ENCODE results near the gene SPATA31D1. TPM values are rescaled to one million over a fixed set of nuclear protein-coding genes. Genes with fewer than 3 reads are reported as not detected.
A peak's percentile ranks its signal among the peaks of the same experiment; 100 is the strongest.
"Not testable (repeated sequence)": the region's sequence is repeated elsewhere in the genome, so short reads cannot be mapped to it uniquely, and the experiment has no call there.

The SPATA31D1 gene
- polyA plus RNA-seq (2013, experiment 1 of 2; ENCODE audit: insufficient read length), result not detected
- polyA plus RNA-seq (2013, experiment 2 of 2; ENCODE audit: insufficient read length), result not detected

DNA sequence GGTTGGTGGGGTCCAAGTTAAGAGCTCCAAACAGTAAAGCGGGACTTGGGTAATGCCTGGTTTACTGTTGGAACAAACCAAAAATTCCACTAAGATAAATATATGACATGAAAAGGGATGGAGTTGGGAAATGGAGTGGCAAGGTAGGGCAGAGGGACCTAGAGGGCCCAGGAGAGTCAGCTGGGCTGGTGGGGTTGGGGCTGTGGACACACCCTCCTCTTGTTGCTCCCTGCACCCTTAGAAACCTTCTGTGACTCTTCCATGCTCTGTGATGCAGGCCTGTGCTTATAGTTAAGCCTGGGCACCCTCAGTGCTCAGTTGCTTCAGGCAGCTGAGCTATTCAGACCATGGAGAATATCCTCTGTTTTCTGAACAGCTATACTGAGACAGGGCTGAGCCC lies at the start of gene SPATA31D1:
Gene SPATA31D1, plus strand, starts transcription at position 301 of the 400 bp plus-strand sequence. Its CDS starts 47 bp downstream, at position 348.
- not testable (repeated sequence) for DNase-seq

DNA sequence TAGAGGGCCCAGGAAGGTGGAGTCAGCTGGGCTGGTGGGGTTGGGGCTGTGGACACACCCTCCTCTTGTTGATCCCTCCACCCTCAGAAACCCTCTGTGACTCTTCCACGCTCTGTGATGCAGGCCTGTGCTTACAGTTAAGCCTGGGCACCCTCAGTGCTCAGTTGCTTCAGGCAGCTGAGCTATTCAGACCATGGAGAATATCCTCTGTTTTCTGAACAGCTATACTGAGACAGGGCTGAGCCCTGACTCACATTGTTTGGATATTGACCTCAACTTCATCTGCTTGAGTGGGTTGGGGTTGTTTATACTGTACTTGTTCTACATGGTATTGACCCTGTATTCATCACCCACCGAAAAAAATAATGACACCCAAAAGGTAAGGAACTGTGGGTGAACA lies 45.2 kb upstream of the SPATA31D1 start, which contains the start of gene SPATA31D3:
Gene SPATA31D3, plus strand, starts transcription at position 108 of the 400 bp plus-strand sequence. Its CDS starts 86 bp downstream, at position 194.
- not testable (repeated sequence) for DNase-seq

DNA sequence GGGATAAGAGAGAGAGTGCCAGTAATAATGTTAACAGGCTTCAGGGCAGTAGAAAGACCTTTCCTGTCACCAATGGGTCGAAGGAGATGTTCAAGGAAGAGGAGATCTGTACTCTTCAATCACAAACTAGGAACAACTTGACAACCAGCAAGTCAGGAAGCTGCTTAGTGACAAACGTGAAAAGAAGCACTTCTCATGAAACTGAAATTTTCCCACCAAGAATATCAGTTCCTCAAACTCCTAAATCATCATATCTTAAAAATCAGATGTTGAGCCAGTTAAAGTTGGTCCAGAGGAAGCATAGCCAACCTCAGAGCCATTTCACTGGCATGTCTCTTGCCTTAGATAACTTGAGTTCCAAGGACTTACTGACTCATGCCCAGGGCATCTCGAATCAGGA lies 39.9 kb upstream of the SPATA31D1 start:
- DNase-seq, result not testable (repeated sequence)

DNA sequence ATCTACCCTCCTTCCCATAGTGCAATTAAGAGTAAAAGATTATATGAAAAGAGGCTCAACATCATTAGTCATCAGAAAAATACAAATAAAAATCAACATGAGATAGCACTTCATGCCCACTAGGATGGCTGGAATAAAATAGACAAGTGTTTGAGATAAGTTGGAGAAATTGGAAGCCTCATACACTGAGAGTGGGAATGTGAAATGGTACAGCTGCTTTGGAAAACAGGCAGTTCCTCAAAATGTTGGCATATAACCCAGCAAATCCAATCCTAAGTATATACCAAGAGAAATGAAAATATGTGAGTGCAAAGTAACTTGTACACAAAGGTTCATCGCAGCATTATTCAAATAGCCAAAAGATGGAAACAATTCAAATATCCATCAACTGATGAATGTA lies 35.5 kb upstream of the SPATA31D1 start:
- no peak for DNase-seq

DNA sequence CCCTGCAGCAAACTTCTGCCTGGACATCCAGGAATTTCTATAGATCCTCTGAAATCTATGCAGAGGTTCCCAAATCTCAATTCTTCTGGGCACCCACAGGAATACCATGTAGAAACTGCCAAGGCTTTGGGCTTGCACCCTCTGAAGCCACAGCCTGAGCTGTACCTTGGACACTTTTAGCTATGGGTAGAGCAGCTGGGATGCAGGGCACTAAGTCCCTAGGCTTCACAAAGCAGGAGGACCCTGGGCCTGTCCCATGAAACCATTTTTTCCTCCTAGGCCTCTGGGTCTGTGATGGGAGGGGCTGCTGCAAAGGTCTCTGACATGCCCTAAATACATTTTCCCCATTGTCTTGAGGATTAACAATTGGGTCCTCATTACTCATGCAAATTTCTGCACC lies 32.9 kb upstream of the SPATA31D1 start:
- no peak for DNase-seq

DNA sequence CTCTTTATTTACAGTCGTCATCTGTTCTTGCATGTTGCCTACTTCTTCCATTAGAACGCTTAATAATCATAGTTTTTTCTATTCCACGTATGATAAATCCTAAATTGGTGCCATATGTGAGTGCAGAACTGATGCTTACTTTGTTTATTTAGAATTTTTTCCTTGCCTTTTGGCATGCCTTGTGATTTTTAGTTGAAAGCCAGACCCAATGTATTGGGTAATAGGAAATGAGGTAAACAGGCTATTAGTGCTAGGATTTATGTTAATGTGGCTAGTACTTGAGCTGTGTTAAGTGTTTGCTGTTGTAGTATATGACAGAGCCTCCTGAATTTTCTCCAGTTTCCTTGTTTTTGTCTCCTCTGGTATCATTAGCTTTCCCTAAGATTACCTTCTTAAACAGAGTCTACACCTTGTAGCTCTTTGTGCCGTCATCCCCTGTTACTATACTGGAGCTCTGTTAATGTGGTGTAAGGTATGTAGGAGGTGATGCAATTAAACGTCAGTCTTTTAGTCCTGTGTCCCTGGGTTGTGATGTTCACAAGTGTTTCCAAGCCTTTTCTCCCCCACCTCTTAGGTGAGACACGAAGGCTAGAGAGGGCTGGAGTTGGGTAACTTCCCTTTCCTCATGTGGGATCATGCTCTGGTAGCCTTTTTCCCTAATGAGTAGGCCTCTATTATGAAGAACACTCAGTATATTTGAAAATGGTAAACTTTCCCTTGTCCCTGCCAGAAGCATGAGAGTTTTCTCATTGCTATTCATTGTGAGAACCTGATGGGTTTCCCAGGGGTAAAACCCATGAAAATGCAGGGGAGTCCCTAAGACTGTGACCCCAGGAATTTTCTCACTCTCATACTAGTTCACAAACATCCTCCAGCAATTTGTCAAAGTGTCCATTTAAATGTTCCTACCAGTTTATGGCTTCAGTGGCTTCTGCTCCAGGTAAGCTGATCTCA lies 24.1 kb upstream of the SPATA31D1 start:
- no peak for DNase-seq

DNA sequence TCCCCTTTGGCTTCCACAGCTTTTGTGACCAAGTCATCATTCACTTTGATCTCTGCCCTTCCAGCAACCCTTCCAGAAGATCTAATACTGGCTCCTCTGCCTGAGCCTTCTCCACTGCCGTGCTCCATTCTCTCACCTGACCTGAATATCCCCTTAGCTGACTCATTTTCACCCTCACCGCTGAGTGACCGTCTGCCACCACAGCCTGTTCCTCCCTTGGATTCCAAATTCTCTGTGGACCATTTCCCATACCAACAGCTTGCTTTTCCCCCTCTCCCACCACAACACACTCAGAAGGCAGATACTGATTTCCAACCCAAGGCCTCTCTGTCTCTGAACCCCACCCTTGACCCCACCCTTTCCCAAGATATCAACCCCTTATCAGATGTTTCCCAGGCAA lies 20.5 kb upstream of the SPATA31D1 start:
- no peak for DNase-seq

DNA sequence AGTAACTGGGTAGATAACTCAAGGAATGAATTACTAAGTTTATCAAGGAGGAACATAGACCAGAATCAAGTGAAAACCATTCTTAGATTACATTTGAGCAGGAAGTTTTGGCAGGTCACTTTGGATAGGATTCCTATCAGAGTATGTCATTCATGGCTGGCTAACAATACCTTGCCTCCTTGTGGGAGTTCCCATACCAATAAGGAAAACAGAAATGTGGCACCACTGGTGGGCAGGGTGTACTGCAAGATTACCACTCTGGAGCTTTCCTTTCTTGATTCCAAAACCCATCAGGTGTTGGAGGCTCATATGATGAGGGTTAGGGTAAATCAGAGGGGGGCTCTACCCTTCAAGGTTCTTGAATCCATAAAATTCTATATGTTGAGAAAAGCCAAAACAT lies 18.6 kb upstream of the SPATA31D1 start:
- no peak for DNase-seq

DNA sequence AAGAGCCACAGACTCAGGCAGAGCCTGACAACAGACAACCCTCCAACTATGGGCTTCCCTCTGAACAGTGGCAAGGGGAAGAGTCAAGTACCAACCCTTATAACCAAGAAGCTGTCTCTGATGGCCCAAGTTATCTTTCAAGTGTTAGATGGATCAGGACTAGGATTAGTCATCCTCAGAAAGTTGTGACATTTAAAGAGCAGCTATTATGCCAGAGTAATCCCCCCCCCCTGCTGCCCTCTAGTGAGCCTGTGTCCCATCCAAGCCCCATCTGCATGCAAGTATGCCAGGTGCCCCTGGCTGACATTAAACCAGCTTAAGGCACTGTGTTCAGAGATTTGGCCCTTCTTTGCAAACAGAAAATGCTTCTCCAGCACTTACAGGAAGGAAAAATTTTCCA lies 16.8 kb upstream of the SPATA31D1 start:
- no peak for DNase-seq

DNA sequence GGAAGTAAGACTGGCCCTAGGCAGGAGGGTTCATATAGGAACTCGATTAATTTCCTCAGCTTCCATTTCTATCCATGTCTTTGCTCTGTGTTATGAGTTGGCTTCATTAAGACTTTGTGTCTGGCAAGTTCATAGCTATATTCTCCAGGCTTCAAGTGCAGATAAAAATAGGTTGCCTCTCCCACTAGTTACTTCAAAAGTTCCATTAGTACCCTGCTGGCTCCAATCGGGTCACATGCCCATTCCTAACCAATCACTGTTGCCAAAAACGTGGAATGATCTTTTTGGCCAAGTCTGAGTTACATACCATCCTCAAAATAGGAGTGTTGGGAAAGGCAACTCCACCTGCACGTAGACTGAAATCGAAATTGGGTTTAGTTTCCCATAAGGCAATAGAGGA lies 13.8 kb upstream of the SPATA31D1 start:
- no peak for DNase-seq

DNA sequence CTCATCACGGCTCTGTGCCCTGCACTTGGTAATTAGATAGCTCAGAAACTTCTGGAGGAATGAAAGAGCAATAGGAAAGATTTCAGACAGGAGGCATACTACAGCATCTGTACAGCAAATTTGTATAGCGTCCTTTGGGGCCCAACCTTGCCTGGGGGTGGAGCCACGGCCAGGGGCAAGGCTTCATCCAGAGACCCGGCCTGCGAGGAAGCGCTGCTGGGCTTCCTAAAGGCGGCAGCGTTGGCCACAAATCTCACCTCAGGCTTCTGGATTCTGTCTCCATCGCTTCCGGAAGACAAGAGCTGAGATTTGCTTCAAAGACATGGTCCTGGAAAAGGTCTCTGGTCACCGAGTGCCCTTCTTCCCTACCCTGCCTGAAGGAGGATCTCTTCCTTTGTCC lies 12.2 kb upstream of the SPATA31D1 start:
- no peak for DNase-seq

DNA sequence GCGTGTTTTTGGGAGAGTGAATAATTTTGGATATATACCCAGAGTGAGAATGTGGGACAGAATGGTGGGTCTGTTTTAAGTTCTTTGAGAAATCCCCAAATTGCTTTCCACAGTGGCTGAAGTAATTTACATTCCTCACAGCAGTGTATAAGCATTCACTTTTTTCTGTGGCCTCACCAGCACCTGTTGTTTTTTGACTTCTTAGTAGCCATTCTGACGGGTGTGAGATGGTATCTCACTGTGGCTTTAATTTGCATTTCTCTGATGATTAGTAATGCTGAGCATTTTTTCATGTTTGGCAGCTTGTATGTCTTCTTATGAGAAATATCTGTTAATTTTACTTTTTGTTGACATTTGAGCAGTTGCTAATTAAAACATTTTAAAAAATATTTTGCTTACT lies 9.4 kb upstream of the SPATA31D1 start:
- no peak for DNase-seq

DNA sequence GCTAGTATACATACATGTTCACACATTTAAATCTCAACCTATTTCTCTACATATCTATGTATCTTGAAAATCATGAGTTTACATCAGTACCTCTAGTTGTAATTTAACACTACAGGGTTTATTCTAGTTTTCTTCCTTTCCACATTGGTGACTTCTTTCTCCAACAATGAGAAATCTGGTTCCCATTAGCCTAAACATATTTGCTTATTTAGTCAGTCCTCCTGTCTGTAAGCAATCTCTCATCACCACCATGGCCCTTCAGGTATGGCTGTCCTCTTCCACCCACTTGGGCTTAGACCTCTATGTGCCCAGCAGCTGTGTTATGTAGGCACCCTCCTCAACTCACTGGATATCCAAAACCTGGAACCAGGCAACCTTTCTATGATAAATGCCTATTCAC lies 8.0 kb upstream of the SPATA31D1 start:
- DNase-seq, result no peak

DNA sequence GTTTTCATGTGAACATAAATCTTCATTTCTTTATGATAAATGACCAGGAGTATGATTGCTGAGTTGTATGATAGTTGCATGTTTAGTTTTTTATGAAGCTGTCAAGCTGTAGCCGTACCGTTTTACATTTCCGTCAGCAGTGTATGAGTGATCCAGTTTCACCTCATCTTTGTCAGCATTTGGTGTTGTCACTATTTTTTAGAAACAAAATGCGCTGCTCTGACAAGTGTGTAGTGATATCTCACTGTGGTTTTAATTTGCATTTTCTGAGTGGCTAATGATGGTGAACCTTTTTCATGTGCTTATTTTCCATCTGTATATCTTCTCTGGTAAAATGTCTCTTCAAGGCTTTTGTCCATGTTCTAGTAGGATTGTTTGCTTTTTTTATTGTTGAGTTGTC lies 6.7 kb upstream of the SPATA31D1 start:
- no peak for DNase-seq

DNA sequence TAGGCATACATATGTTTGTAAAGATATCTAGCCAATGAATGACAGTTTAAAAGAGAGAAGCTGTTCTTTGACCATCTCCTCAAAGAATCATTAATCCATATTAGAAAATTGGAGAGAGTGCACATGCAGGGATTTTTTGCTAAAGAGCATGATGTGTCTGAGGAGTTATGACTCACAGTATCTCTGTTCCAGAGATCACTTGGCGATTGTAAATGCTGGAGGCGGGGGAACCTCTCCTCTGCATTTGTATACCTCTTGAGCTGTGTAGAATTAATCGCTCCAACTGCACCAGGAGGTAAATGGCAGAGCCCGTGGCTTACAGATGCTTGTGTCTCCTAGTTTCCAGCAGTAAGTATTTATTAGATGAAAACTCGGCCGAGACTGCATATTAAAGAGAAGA lies 3.6 kb upstream of the SPATA31D1 start:
- DNase-seq, result no peak

DNA sequence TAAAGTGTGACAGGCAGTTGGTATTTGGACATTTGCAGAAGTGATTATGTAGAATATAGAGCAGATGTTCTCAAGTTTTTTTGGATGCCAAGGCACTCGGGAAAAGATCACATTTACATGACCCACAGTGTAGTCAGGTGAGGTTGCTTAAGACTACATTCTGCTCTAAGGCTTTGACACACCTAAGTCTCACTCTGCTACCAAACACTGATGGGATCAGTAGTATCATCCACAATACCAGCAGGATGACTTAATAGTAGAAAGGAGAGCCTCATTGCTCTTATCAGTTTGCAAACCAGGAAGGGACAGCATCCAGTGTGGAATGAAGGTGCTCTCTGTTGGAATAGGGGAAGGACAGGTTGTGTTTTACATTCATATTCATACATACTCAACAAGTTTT lies 2.5 kb upstream of the SPATA31D1 start:
- no peak for DNase-seq

DNA sequence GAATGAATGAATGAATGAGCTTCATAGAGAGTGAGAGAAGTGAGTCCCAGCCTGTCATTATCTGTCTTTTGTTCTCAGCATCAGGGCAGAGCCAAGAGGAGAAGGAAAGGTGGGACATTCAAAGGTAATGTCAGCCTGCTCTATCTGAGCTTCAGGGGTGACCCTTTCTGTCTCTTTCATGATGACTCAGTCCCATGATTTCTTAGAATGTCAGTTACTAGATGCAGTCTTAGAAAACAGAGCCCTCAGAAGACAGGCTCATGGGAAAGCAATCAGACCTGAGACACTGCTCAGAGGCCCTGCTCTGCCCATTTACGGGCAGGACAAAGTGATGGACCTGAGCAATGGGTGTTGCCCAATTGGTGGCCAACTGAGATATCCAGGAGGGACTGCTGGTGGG lies 1.1 kb downstream of the SPATA31D1 start:
- no peak for DNase-seq

DNA sequence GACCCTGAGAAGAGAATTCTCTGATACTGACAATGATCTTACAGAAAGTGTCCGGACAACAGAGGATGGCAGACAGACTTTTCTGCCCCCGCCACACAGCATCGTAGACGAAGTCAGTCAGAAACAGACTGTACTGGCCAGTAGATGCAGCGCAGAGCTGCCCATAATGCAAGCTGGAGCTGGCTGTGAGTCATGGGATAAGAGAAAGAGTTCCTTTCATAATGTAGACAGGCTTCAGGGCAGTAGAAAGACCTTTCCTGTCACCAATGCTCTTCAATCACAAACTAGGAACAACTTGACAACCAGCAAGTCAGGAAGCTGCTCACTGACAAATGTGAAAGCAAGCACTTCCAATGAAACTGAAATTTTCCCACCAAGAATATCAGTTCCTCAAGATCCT lies 5.1 kb downstream of the SPATA31D1 start:
- DNase-seq, result no peak

DNA sequence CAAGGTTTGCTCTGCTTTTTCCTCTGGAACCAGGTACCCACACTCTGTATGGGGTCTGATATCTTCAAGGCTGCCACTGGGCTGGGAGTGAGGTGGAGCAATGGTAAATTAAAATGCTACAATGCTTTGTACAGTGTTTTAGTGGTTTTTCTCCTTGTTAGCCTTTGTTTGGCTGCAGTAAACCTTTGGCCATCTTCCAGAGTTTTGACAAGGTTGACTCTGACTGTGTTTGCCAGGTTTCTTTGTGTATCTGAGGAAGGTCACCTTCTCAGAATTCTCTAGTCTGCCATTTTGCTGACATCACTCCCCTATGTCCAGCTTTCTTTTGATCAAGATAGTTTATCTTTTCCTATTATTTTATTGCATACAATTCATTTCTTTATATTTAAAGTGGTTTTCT lies 11.2 kb downstream of the SPATA31D1 start:
- no peak for DNase-seq

DNA sequence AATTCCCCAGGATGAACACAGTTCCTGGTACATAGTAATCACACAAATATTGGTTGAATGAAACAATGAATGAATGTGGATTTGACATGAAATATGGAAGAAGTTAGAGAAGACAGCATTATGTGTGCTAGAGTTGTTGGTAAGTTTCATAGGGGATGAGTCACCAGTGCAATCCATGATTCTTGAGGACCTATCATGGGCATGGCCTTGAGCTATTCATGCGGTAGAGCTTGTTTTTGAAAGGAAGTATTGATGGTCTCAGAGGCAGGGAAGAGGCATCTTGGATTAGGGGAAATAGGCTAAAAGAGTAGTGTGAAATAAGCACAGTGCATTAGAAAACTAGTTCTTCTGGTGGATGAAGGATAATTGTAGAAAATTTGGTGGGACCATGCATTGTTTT lies 22.1 kb downstream of the SPATA31D1 start:
- DNase-seq, result no peak

DNA sequence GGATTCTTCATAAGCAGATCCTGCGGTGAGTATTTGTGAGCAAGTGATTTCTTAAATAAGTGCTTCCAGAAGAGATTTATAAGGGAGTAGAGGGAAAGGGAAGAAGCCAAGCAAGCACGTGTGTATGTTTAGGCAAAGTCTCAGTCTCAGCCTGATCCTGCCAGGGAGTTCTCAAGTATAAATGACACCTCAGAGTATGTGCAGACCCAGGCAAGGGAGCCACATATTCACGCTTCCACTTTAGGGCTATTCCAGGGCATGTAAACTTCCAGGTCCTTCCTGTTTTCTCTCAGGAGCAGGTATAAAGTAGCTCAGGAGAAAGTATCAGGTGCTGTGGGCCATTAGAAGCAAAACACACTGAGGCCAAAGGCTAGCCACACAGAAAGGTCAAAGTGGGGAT lies 22.6 kb downstream of the SPATA31D1 start:
- no peak for DNase-seq

DNA sequence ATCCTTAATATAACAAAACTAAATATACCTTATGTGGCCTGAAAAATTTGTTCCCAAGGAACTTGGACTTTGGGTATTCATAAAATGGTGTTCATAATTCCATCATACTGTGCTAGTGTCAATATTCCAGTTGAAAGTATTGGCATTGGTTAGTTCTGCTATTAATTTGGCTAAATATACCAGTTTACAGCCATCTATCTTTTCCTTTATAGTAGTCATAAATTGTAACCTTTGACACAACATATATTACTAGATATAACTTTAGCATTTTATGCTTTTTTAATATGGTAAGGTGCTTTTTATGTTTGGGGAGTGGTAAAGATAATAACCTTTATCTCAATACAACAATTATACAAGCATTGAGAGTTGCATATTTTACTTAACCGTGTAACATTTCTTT lies 23.7 kb downstream of the SPATA31D1 start:
- DNase-seq, result no peak

DNA sequence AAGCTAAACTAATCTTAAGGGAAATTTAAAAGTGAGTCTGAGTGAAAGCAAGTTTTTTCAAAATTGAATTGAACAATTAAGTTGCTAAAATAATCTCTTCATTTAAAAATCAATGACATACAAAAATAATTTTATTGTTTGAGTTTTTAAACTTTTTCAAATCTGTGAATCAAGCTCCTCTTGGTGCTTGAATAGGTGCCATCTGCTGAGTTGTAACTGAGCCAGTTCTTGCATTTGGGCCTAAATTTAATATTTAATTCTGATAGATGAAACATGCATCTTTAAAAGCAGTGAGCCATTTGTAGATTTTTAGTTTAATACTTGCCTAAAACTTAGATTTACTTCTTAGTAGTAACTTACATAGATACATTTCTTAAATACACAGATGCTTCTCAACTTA lies 31.8 kb downstream of the SPATA31D1 start:
- no peak for DNase-seq

DNA sequence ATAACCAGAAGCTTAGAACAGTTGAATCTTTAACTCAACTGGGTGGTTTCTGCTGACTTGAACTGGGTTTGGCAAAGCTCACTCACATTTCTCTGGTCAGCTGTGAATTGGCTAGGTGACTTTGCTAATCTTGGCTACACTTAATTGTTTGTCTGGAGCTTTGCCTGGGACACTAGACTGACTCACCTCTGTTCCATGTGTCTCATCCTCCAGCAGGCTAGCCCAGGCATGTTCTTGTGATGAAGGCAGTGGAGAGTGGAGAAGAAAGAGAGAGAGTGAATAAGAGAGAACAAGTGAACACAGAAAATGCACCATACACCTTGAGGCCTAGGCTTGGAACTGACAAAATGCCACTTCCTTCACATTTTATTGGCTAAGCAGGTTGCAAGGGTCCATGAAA lies 32.6 kb downstream of the SPATA31D1 start:
- DNase-seq, result peak; percentile 73

All from fibroblast of skin of scalp (primary cell).